Activated CD8-positive, alpha-beta memory T cell treated with anti-CD3 and anti-CD28 coated beads for 36 hours (primary cell): ENCODE results near the gene ALG10B. TPM values are rescaled to one million over a fixed set of nuclear protein-coding genes. Genes with fewer than 3 reads are reported as not detected.
"Not testable (repeated sequence)": the region's sequence is repeated elsewhere in the genome, so short reads cannot be mapped to it uniquely, and the experiment has no call there.

ENCODE experiments used
- CTCF ChIA-PET: fragments of 350-600 bp; sonication (Branson Sonifier 250); formaldehyde crosslinking; loops from one replicate; lab custom pipeline; 2021; ENCODE audit warnings: antibody characterized with exemption; lab: Charles Lee
- POLR2A ChIA-PET: fragments of 350-600 bp; sonication (Branson Sonifier 250); formaldehyde crosslinking; loops from one replicate; lab custom pipeline; 2021; ENCODE audit warnings: antibody characterized with exemption; lab: Charles Lee
- total RNA-seq, 2 experiments: library from RNA; stranded (reverse); gene quantifications; one replicate each; pipeline ENCODE4 v1.2.3, GENCODE V29; 2021

The ALG10B gene
- total RNA-seq: 10 to 100 TPM; 11.4 to 12.2 TPM

DNA sequence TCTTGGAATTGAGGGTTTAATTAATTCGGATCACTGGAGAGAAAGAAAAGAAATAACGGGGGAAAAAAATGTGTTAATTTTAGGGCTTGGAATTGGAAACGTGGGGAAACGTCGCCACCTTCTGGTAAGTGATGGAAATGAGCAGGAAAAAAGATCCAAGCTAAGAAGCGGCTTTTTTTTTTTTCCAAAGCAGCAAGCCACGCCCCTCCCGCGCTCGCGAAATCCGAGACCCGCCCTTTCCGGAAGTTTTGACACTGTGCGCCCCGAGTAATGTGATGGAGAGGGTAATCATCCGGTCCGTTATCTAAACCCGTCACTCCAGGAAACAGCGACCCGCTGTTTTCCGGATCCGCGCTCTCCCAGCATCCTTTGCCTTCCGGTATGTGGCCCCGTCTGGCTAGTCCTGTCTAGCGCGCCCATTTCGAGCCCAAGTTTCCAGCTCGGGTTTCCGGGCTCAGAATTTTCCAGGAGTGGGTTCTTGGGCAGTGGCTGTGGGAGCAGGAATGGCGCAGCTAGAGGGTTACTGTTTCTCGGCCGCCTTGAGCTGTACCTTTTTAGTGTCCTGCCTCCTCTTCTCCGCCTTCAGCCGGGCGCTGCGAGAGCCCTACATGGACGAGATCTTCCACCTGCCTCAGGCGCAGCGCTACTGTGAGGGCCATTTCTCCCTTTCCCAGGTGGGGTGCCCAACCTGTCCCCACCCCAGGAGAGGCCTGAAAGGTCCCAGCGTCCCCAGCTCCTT is at the start of gene ALG10B:
ALG10B (plus strand) TSS at position 384 of the 739 bp plus-strand sequence; CDS start at position 504, 120 bp downstream.
- ChIA-PET CTCF (no interaction called here), POLR2A (interaction anchor here (0.5 to 1.0 kb wide), 3 partner anchors 23 to 1012 kb away, joined by 3 read pairs; no protein-coding TSS in a partner anchor)

DNA sequence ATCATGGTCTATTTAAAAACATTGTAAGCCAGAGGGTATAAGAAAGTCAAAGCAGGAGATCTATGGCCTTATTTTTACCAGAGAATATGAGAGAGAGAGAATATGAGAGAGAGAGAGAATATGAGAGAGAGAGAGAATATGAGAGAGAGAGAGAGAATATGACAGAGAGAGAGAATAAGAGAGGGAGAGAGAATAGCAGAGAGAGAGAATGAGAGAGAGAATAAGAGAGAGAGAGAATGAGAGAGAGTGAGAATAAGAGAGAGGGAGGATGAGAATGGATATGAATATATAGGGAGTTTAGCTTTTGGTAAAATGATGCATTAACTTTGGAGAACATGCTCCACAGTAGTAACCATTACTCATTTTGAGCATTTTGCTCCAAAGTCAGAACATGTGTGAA is 48.0 kb upstream of the ALG10B start:
- CTCF ChIA-PET: no interaction called here
- POLR2A ChIA-PET: no interaction called here

GRCh38 chr12:38269897-38270296 is 46.7 kb upstream of the ALG10B start:
- CTCF ChIA-PET: no interaction called here

GRCh38 chr12:38279756-38280155 is 36.8 kb upstream of the ALG10B start:
- POLR2A ChIA-PET: no interaction called here
- CTCF ChIA-PET: no interaction called here

More at GRCh38 chr12:38269897-38270296, 46.7 kb upstream of the ALG10B start:
- POLR2A ChIA-PET: no interaction called here

GRCh38 chr12:38282886-38283285 is 33.7 kb upstream of the ALG10B start:
- POLR2A ChIA-PET: no interaction called here
- CTCF ChIA-PET: no interaction called here

- CTCF ChIA-PET: no interaction called here
- POLR2A ChIA-PET: no interaction called here
These were observed 27.2 kb upstream of the ALG10B start for GRCh38 chr12:38289396-38289795.

- ChIA-PET POLR2A (no interaction called here), CTCF (no interaction called here)
These were observed 25.4 kb upstream of the ALG10B start for GRCh38 chr12:38291160-38291559.

DNA sequence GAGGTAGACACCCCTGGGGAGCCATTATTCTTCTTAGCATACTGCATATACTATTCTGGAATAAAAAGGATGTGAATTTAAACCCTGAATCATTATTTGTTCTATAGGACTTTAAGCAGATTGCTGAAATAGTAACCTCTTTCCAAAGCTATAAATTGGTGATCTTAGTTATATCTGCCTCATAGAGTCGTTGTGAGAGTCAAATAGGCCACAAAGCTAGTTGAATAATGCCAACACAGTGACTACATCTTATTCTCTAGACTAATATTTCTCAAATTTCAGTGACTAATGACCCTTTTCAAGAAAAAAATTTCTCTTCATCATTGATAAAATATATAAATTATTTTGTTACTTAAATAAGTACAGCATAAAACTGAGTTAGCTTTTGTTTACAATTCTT is 13.6 kb upstream of the ALG10B start:
- CTCF ChIA-PET, POLR2A ChIA-PET: not testable (repeated sequence)

- POLR2A ChIA-PET, CTCF ChIA-PET: not testable (repeated sequence)
These were observed 5.4 kb downstream of the ALG10B start for GRCh38 chr12:38321966-38322365.

DNA sequence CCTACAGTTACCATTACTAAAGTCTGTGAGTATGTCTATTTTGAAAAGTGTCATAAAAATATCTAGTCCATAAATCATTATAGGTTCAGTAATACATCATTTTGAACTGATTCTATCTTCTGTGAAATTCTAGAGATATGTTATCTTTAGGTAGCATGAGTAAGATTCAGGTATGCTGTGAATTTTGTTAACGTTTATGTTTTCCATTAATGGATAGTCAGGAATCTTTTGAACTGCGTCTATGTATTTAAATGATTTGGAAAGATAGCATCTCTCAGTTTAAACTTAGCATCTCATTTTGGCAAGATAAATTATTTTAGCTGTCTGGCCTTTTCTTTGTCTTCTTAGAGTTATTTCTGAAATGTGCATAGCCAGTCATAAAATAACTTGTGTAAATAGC is 8.3 kb downstream of the ALG10B start:
- POLR2A ChIA-PET: no interaction called here
- CTCF ChIA-PET: no interaction called here

- ChIA-PET CTCF (no interaction called here), POLR2A (no interaction called here)
These were observed 10.8 kb downstream of the ALG10B start for GRCh38 chr12:38327356-38327755.

DNA sequence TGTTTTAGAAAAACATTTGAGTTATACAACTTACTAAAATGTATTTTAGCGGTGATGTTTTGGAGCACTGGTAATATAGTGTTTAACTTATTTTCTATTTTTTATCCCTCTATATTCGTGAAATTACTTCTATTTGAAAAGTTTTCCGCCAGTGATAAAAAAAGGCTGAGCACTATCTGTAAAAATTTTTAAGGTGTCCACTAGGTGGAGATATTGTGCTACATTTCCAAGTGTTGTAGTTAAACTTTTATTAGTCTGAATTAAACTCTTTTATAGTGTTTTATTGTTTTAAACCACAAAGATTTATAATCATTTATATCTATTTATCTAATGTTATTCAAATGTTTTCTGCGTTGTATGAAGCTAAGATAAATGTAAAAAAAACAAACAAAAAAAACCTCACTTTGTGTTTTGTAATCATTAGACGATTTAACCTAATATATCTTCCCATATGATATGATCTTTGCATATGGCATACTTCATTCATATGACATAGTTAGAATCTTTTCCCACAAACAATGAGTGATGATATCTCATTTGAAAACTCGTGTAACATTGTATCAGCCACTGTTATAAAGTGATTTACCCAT is 11.8 kb downstream of the ALG10B start:
- CTCF ChIA-PET: no interaction called here
- POLR2A ChIA-PET: no interaction called here

- CTCF ChIA-PET, POLR2A ChIA-PET: not testable (repeated sequence)
These were observed 13.8 kb downstream of the ALG10B start for GRCh38 chr12:38330414-38330813.

DNA sequence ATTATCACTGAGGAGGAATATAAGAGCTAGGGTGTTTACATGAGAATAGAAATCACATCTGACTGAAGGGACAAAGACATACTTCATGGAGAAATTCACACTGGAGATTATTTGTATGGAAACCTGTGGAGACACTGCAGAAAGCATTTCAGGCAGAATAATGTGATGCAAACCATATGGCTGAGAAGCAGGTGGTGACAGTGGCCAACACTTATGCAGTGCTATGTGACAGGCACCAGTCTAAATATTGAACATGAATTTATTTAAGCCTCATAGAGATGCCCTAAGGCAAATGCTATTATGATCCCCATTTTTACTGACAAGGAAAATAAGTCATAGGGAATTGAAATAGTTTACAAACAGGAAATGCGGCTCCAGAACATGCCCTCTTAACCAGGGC is 16.2 kb downstream of the ALG10B start:
- CTCF ChIA-PET: no interaction called here
- POLR2A ChIA-PET: no interaction called here

DNA sequence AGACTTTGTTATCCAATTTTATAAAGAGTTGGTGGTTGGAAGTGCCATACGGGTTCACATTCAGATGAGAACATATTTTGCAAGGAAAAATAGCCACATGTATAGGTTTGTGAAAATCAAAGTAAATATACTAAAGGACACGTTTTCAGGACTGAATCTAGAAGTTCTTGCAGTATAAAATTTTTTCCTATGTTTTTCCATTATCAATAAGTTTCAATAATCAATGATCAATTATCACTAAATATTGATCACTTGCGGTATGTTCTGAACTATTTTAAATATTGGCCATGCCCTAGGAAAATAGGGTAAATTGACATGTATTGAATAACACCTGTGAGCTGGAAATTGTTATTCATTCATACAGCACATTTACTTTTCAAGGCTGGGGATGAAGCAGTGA is 25.9 kb downstream of the ALG10B start:
- POLR2A ChIA-PET: no interaction called here
- CTCF ChIA-PET: no interaction called here

- CTCF ChIA-PET, POLR2A ChIA-PET: not testable (repeated sequence)
These were observed 26.7 kb downstream of the ALG10B start for GRCh38 chr12:38343256-38343655.

- CTCF ChIA-PET, POLR2A ChIA-PET: not testable (repeated sequence)
These were observed 27.3 kb downstream of the ALG10B start for GRCh38 chr12:38343916-38344315.

- POLR2A ChIA-PET: no interaction called here
- CTCF ChIA-PET: no interaction called here
These were observed 34.0 kb downstream of the ALG10B start for GRCh38 chr12:38350342-38351174.

DNA sequence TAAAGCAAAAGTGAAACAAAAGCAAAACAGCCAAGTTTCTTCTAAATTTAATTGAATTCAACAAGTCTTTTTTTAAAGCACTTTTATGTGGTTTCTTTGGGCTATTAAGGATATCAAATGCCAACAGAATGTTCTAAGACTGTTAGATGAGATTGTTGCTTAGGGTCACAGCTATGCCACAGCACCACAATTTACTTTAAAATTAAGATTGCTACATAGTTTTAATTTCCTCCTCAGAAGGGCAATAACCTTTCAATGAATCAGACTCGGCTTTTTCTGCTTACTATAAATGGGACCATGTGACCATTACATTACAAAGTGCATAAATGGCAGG is 34.6 kb downstream of the ALG10B start:
- CTCF ChIA-PET, POLR2A ChIA-PET: not testable (repeated sequence)

GRCh38 chr12:38367506-38367905 is 50.9 kb downstream of the ALG10B start:
- ChIA-PET CTCF (interaction anchor here (0.7 kb wide), 1 partner anchor 67 kb away, joined by 3 read pairs; no protein-coding TSS in a partner anchor), POLR2A (no interaction called here)
